Fibroblast of mammary gland (primary cell): ENCODE results near the gene PSME4.
A peak's percentile ranks its signal among the peaks of the same experiment; 100 is the strongest.
"Not testable (repeated sequence)": the region's sequence is repeated elsewhere in the genome, so short reads cannot be mapped to it uniquely, and the experiment has no call there.

Experiments
- DNase-seq: peaks from one replicate; pipeline ENCODE4 v3.0.0-alpha.2; 2010; ENCODE audit warnings: low read depth
- H3K4me3 ChIP-seq: 2 replicates; pipeline ENCODE4 v1.5.1; 2011; ENCODE audit warnings: low read depth, mild to moderate bottlenecking, low read length, moderate library complexity; ENCODE audit not compliant: control insufficient read depth
- CTCF ChIP-seq: conservative IDR thresholded peaks from 2 replicates; pipeline ENCODE4 v1.5.1; 2011; ENCODE audit warnings: low read depth, low read length, inconsistent platforms; ENCODE audit not compliant: control insufficient read depth, insufficient read depth

PSME4 gene

GRCh38 chr2:53941749-53942148 lies 29.0 kb downstream of the PSME4 start:
- DNase-seq, result no peak
- no peak overlapping the region for H3K4me3 ChIP-seq
- no peak for TF ChIP-seq CTCF

- H3K4me3 ChIP-seq, result no peak overlapping the region
- peak; percentile 6 for DNase-seq
- no peak for TF ChIP-seq CTCF
Measured at GRCh38 chr2:53939656-53940055, 31.1 kb downstream of the PSME4 start.

- no peak for DNase-seq
- TF ChIP-seq CTCF, result no peak
Measured at GRCh38 chr2:53938904-53939303, 31.9 kb downstream of the PSME4 start.

GRCh38 chr2:53933329-53933728 lies 37.5 kb downstream of the PSME4 start:
- DNase-seq, result no peak
- H3K4me3 ChIP-seq, result no peak overlapping the region
- TF ChIP-seq CTCF, result no peak

More at GRCh38 chr2:53938904-53939303, 31.9 kb downstream of the PSME4 start:
- H3K4me3 ChIP-seq, result no peak overlapping the region

- DNase-seq, H3K4me3 ChIP-seq: not testable (repeated sequence)
Measured at GRCh38 chr2:53926321-53926720, 44.5 kb downstream of the PSME4 start.

GRCh38 chr2:53913721-53914120 lies 57.1 kb downstream of the PSME4 start:
- no peak for TF ChIP-seq CTCF
- peak; percentile 68 for DNase-seq
- H3K4me3 ChIP-seq, result no peak overlapping the region

GRCh38 chr2:53911434-53912189 lies 59.2 kb downstream of the PSME4 start:
- H3K4me3 ChIP-seq, result no peak overlapping the region
- TF ChIP-seq CTCF, result no peak
- DNase-seq, result peak; percentile 3
